Karpas-422 (cell line): Measurements from ENCODE around the gene C16orf74. TPM values are rescaled to one million over a fixed set of nuclear protein-coding genes. Genes with fewer than 3 reads are reported as not detected.

Experiments
- DNase-seq: peaks from one replicate; pipeline ENCODE4 v3.0.0-alpha.2; 2015
- H2AFZ ChIP-seq: fragments of 200-600 bp; sonication (generic); 2 replicates; pipeline ENCODE4 v1.6.1; 2014; ENCODE audit warnings: antibody characterized with exemption, low read length, mixed read lengths
- H3K27ac ChIP-seq: fragments of 200-600 bp; sonication (generic); 2 replicates; pipeline ENCODE4 v1.5.1; 2014; ENCODE audit warnings: mild to moderate bottlenecking, low read length, moderate library complexity
- H3K27me3 ChIP-seq: fragments of 200-600 bp; sonication (generic); 2 replicates; pipeline ENCODE4 v1.6.1; 2014; ENCODE audit warnings: low read length, mixed read lengths
- H3K36me3 ChIP-seq: fragments of 200-600 bp; sonication (generic); 2 replicates; pipeline ENCODE4 v1.6.1; 2014; ENCODE audit warnings: low read length, mixed read lengths; ENCODE audit not compliant: insufficient read depth
- H3K4me1 ChIP-seq: fragments of 200-600 bp; sonication (generic); 2 replicates; pipeline ENCODE4 v1.6.1; 2014; ENCODE audit warnings: mild to moderate bottlenecking, low read length, mixed read lengths
- H3K4me2 ChIP-seq: fragments of 200-600 bp; sonication (generic); 2 replicates; pipeline ENCODE4 v1.6.1; 2014; ENCODE audit warnings: low read length, low read depth, mild to moderate bottlenecking; ENCODE audit not compliant: poor library complexity, severe bottlenecking
- H3K4me3 ChIP-seq: fragments of 200-600 bp; sonication (generic); 2 replicates; pipeline ENCODE4 v1.5.1; 2014; ENCODE audit warnings: mild to moderate bottlenecking, antibody characterized with exemption, low read length, mixed read lengths
- H3K79me2 ChIP-seq: fragments of 200-600 bp; sonication (generic); 2 replicates; pipeline ENCODE4 v1.6.1; 2014; ENCODE audit warnings: mild to moderate bottlenecking, low read length, mixed read lengths
- H3K9ac ChIP-seq: fragments of 200-600 bp; sonication (generic); 2 replicates; pipeline ENCODE4 v1.6.0; 2014; ENCODE audit warnings: low read length
- H3K9me2 ChIP-seq: fragments of 200-600 bp; sonication (generic), shearing (Covaris generic); replicated peaks from 2 replicates; pipeline ENCODE4 v1.6.0; 2014; ENCODE audit warnings: mild to moderate bottlenecking, low read length, moderate library complexity; ENCODE audit not compliant: insufficient read depth
- H3K9me3 ChIP-seq: fragments of 300-700, 200-600 bp; sonication (generic); 2 replicates; pipeline ENCODE4 v1.6.1; 2014; ENCODE audit warnings: low read length, mixed read lengths
- H4K20me1 ChIP-seq: fragments of 200-600 bp; sonication (generic); 2 replicates; pipeline ENCODE4 v1.6.1; 2014; ENCODE audit warnings: mild to moderate bottlenecking, antibody characterized with exemption, low read length, low read depth; ENCODE audit not compliant: insufficient read depth
- small RNA-seq: library from RNA; depleted of rRNA; stranded (forward); fragments of <200 nt; gene quantifications from one replicate; pipeline ENCODE3, GENCODE V24; 2014
- total RNA-seq: library from RNA; depleted of rRNA; stranded (reverse); fragments of >200 nt; shearing (Covaris generic); gene quantifications from 2 replicates; pipeline ENCODE4 v1.2.3, GENCODE V29; 2014; ENCODE audit warnings: low replicate concordance; rRNA removed

C16orf74 gene
- total RNA-seq, 1 experiment from 2014 or later = 13.3 TPM

DNA sequence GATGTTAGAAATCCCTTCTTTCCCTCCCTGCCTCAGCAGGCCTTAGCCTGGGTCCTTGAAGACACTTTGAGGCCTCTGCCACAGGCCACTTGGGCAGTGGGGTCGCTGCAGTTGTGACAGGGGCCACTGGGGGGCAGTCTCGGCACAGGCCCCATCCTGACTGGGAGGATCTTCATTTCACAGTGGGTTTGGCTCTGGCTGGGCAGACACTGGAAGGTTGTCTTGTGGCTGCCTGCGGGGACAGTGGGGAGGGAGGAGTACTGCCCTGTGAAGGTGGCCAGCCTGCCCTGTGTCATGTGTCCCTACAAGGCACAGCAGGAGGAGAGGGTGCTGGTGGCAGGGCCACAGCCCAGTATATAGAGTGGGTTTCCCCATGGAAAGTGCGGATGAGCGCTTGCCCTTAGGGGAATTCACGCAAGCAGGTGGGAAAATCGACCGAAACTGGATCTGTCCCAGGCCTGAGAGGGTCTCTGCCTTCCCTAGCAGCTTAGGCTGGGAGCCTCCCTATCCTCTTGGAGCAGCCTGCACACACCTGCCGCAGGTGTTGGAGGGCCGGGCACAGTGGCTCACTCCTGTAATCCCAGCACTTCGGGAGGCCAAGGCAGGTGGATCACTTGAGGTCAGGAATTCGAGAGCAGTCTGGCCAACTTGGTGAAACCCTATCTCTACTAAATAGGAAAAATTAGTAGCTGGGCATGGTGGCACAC lies 90.9 kb downstream of the C16orf74 start:
- Histone ChIP-seq H3K9ac (no peak overlapping the region), H3K4me1 (no peaks in the 10 kb centered on the region), H3K27ac (no peak overlapping the region), H3K36me3 (no peaks in the 10 kb centered on the region), H3K4me3 (no peak overlapping the region), H2AFZ (no peak overlapping the region), H4K20me1 (peaks cover 13% of the 10 kb centered on the region; the same call in 1 of the 2 replicates), H3K9me2 (no peaks in the 10 kb centered on the region), H3K27me3 (no peaks in the 10 kb centered on the region), H3K9me3 (no peaks in the 10 kb centered on the region), H3K4me2 (no peak overlapping the region), H3K79me2 (no peaks in the 10 kb centered on the region)
- DNase-seq = peak; percentile 90

DNA sequence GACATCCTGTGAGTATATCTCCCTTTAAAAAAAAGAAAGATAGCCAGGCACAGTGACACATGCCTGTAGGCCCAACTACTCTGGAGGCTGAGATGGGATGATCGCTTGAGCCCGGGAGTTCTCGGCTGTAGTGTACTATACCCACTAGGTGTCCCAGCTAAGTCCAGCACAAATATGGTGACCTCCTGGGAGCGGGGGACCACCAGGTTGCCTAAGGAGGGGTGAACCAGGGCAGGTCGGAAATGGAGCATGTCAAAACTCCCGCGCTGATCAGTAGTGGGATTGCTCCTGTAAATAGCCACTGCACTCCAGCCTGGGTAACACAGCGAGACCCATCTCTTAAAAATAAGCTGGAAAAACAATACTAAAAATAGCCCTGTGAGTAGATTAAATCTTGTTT lies 91.6 kb downstream of the C16orf74 start:
- no peaks in the 10 kb centered on the region for H3K27me3 ChIP-seq
- no peak for DNase-seq
- H3K79me2 ChIP-seq = no peaks in the 10 kb centered on the region
- no peak overlapping the region for H3K27ac ChIP-seq
- no peaks in the 10 kb centered on the region for H3K9me2 ChIP-seq
- peaks cover 13% of the 10 kb centered on the region; the same call in 1 of the 2 replicates for H4K20me1 ChIP-seq
- H3K36me3 ChIP-seq = no peaks in the 10 kb centered on the region
- H3K9ac ChIP-seq = no peak overlapping the region
- no peak overlapping the region for H3K4me2 ChIP-seq
- no peaks in the 10 kb centered on the region for H3K4me1 ChIP-seq
- H3K9me3 ChIP-seq = no peaks in the 10 kb centered on the region
- H2AFZ ChIP-seq = no peak overlapping the region
- H3K4me3 ChIP-seq = no peak overlapping the region

DNA sequence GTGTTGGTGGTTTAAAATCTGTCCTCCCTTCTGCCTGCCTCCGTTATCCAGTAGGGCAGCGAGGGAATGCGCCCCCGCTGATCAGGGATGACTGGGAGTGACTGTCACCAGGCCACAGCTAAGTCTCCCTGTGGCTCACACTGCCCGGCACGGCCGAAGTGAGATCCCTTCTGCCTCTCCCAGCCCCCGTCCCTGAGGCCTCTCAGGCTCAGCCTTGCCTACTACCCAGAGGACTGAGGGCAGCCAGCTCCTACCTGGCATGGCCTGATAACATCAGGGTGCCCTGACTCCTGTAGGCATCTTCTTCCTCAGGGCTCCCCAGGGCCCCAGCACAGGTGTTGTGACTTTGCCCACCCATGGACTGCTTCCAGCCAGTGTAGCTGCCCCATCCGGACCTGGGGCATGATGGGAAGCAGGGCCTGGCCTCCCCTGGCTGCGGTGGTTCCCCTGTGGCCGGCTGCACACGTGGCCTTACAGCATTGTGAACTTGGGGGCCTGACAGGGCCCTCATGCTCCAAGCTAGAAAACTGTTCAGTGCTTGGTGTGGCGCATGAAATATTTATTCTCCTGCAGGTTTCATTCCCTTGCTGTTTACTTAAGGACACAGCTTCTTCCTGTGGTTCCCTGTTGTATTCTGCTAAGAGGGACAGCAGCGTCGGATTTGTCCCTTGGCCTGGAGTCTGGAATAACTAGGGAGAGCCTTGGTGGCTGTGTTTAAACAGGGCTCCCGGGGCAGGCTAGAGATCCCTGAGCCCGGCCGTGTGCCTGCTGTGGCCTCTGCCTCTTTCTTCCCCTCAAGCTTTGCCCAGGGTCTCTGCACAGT lies 92.2 kb downstream of the C16orf74 start:
- Histone ChIP-seq H3K9me3 (no peaks in the 10 kb centered on the region), H2AFZ (no peak overlapping the region), H3K36me3 (no peaks in the 10 kb centered on the region), H4K20me1 (peaks cover 13% of the 10 kb centered on the region; the same call in 1 of the 2 replicates), H3K4me1 (no peaks in the 10 kb centered on the region), H3K27me3 (no peaks in the 10 kb centered on the region), H3K4me2 (no peak overlapping the region), H3K27ac (no peak overlapping the region), H3K9ac (no peak overlapping the region), H3K79me2 (no peaks in the 10 kb centered on the region), H3K9me2 (no peaks in the 10 kb centered on the region), H3K4me3 (no peak overlapping the region)
- no peak for DNase-seq

DNA sequence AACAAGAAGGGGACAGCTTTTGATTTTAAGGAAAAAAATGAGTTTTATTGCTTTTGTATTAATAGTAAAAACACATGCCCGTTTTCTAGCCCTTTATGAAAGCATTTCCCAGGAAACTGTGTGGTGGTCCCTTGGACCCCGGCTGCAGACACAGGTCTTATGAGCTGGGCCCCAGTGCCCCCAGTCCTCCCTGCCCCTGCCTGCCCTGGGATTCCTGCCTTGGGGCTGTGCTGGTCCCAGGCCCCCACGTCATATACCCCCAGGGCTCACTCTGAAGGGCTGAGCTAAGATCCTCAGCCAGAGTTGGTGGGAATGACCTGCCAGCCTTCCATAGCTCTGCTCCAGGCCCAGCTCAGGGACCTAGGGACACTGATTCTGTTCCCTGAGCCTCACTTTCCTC lies 92.9 kb downstream of the C16orf74 start:
- no peak for DNase-seq
- no peak overlapping the region for H3K4me3 ChIP-seq
- H3K9me3 ChIP-seq = no peaks in the 10 kb centered on the region
- no peaks in the 10 kb centered on the region for H3K27me3 ChIP-seq
- no peak overlapping the region for H3K27ac ChIP-seq
- no peaks in the 10 kb centered on the region for H3K36me3 ChIP-seq
- H3K4me2 ChIP-seq = no peak overlapping the region
- no peaks in the 10 kb centered on the region for H3K4me1 ChIP-seq
- no peak overlapping the region for H2AFZ ChIP-seq
- H3K9ac ChIP-seq = no peak overlapping the region
- no peaks in the 10 kb centered on the region for H3K79me2 ChIP-seq
- H4K20me1 ChIP-seq = peaks cover 13% of the 10 kb centered on the region; the same call in 1 of the 2 replicates
- no peaks in the 10 kb centered on the region for H3K9me2 ChIP-seq

Small RNA genes lying within 50 kb of the gene (small RNA-seq; reads per million reads assigned to genes)
- gene RN7SL381P = not detected
- not detected for gene RNU1-103P

Other genes starting within 250 kb of the C16orf74 start
- 1.9 and 6.0 TPM in 2 replicates for gene GSE1, start 137.8 kb downstream of the C16orf74 start, total RNA-seq
- 10.4 and 14.2 TPM in 2 replicates for gene GINS2, start 62.1 kb downstream of the C16orf74 start, total RNA-seq
- 24.2 and 76.8 TPM in 2 replicates for gene EMC8, start 48.4 kb upstream of the C16orf74 start, total RNA-seq
- 417 and 584 TPM in 2 replicates for gene COX4I1, start 48.6 kb upstream of the C16orf74 start, total RNA-seq
- 285 and 592 TPM in 2 replicates for gene IRF8, start 148.1 kb upstream of the C16orf74 start, total RNA-seq